Astrocyte (in vitro differentiated cells and primary cell): ENCODE measurements around the gene KRT86. TPM values are rescaled to one million over a fixed set of nuclear protein-coding genes. Genes with fewer than 3 reads are reported as not detected.

Source experiments
- DNase-seq: peaks from one replicate; pipeline ENCODE4 v3.0.0-alpha.2; 2010; ENCODE audit warnings: low read depth
- FAIRE-seq: peaks from 2 replicates; lab custom pipeline; 2011; peaks lifted over from hg19 to GRCh38; lab: Jason Lieb, UNC
- H2AFZ ChIP-seq: 2 replicates; pipeline ENCODE4 v1.6.0; 2012; ENCODE audit warnings: low read depth, low read length, inconsistent platforms
- H3K27ac ChIP-seq: 2 replicates; pipeline ENCODE4 v1.5.1; 2011; ENCODE audit warnings: low read depth, low read length, inconsistent platforms
- H3K27me3 ChIP-seq: 2 replicates; pipeline ENCODE4 v1.6.0; 2011; ENCODE audit warnings: low read length, inconsistent platforms; ENCODE audit not compliant: insufficient read depth
- H3K36me3 ChIP-seq: 2 replicates; pipeline ENCODE4 v1.5.1; 2011; ENCODE audit warnings: low read length, inconsistent platforms; ENCODE audit not compliant: insufficient read depth
- H3K4me1 ChIP-seq: 2 replicates; pipeline ENCODE4 v1.5.1; 2011; ENCODE audit warnings: low read length, inconsistent platforms; ENCODE audit not compliant: insufficient read depth
- H3K4me2 ChIP-seq: 2 replicates; pipeline ENCODE4 v1.6.0; 2012; ENCODE audit warnings: low read length, inconsistent platforms
- H3K4me3 ChIP-seq: 2 replicates; pipeline ENCODE4 v1.5.1; 2011; ENCODE audit warnings: low read depth, mild to moderate bottlenecking, low read length, inconsistent platforms; ENCODE audit not compliant: insufficient read depth
- H3K79me2 ChIP-seq: 2 replicates; pipeline ENCODE4 v1.6.0; 2012; ENCODE audit warnings: mild to moderate bottlenecking, low read length, inconsistent platforms; ENCODE audit not compliant: insufficient read depth
- H3K9ac ChIP-seq: 2 replicates; pipeline ENCODE4 v1.6.0; 2012; ENCODE audit warnings: mild to moderate bottlenecking, low read length, inconsistent platforms
- H3K9me3 ChIP-seq: 2 replicates; pipeline ENCODE4 v1.5.1; 2012; ENCODE audit warnings: low read depth, mild to moderate bottlenecking, low read length, inconsistent platforms; ENCODE audit not compliant: insufficient read depth
- H4K20me1 ChIP-seq: 2 replicates; pipeline ENCODE4 v1.6.0; 2012; ENCODE audit warnings: low read length, inconsistent platforms; ENCODE audit not compliant: insufficient read depth
- H3K27ac Mint-ChIP-seq: one replicate; pipeline ENCODE4 v1.8.0; 2021; ENCODE audit warnings: mild to moderate bottlenecking, mixed read lengths; ENCODE audit not compliant: unreplicated experiment
- H3K27me3 Mint-ChIP-seq: one replicate; pipeline ENCODE4 v1.8.0; 2021; ENCODE audit warnings: low read depth, mixed read lengths; ENCODE audit not compliant: unreplicated experiment
- H3K36me3 Mint-ChIP-seq: one replicate; pipeline ENCODE4 v1.8.0; 2021; ENCODE audit warnings: low read depth, mixed read lengths; ENCODE audit not compliant: unreplicated experiment
- H3K4me1 Mint-ChIP-seq: one replicate; pipeline ENCODE4 v1.8.0; 2021; ENCODE audit warnings: low read depth, mixed read lengths; ENCODE audit not compliant: unreplicated experiment
- H3K4me3 Mint-ChIP-seq: one replicate; pipeline ENCODE4 v1.8.0; 2021; ENCODE audit warnings: mild to moderate bottlenecking, moderate library complexity, mixed read lengths; ENCODE audit not compliant: unreplicated experiment
- H3K9me3 Mint-ChIP-seq: one replicate; pipeline ENCODE4 v1.8.0; 2021; ENCODE audit warnings: mild to moderate bottlenecking, mixed read lengths; ENCODE audit not compliant: unreplicated experiment
- EZH2 ChIP-seq: IDR thresholded peaks from 2 replicates; pipeline ENCODE4 v1.6.1; 2012; ENCODE audit warnings: mild to moderate bottlenecking, low read length, inconsistent platforms; ENCODE audit not compliant: insufficient read depth
- total RNA-seq: library from RNA; stranded (reverse); gene quantifications from 2 replicates; pipeline ENCODE4 v1.2.1, GENCODE V29; 2021
- TF ChIP-seq, protein P1 (sequence below): IDR thresholded peaks from 2 replicates; pipeline ENCODE4 v1.5.1; 2011; ENCODE audit warnings: low read depth, mild to moderate bottlenecking, inconsistent platforms, low read length, moderate library complexity; ENCODE audit not compliant: insufficient read depth

Gene KRT86
- total RNA-seq, 1 donor from 2014 or later = 0.43 TPM

DNA sequence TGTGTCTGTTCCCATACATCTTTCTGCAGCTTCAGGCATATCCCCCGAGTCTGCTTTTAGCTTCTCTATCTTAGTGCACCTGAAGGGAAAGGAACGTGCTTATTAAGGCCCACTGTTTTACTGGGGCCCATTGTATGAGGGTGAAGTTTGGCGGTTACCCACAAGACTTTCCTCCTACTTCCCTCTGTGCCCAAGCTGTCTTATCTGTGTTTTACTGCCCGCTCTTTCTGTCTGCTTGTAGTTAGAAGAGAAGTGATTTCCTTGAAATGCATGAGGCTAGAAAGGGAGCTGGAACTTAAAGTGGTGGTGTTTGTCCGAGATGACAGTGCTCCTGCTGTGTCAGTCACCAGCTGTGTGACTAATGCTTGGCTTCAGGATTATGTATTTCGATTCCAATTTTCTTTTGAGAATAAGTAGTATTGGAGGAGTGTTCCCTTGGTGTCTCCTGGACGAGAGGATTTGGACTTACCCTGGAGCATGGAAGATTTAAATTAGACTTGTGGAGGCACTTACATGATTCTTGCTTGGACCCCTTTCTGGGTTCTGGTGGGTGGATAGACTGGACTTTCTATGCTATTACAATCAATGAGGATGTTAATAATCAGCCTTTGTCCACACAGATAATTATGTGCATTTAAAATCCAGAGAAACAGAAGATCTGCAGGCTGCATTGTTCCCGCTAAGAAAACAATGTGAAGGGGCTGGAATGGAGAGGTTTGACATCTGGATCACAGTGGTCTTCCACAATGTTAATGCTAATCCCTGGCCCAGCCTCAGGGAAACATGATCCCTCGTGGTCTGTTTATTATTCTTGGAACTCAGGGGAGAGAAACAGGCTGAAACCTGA lies 13.9 kb upstream of the KRT86 start:
- peak overlapping the region; percentile 32 for H3K4me2 ChIP-seq
- no peak overlapping the region for H2AFZ ChIP-seq
- peaks cover 12% of the 10 kb centered on the region for H3K4me1 Mint-ChIP-seq
- TF ChIP-seq, protein P1, sequence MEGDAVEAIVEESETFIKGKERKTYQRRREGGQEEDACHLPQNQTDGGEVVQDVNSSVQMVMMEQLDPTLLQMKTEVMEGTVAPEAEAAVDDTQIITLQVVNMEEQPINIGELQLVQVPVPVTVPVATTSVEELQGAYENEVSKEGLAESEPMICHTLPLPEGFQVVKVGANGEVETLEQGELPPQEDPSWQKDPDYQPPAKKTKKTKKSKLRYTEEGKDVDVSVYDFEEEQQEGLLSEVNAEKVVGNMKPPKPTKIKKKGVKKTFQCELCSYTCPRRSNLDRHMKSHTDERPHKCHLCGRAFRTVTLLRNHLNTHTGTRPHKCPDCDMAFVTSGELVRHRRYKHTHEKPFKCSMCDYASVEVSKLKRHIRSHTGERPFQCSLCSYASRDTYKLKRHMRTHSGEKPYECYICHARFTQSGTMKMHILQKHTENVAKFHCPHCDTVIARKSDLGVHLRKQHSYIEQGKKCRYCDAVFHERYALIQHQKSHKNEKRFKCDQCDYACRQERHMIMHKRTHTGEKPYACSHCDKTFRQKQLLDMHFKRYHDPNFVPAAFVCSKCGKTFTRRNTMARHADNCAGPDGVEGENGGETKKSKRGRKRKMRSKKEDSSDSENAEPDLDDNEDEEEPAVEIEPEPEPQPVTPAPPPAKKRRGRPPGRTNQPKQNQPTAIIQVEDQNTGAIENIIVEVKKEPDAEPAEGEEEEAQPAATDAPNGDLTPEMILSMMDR = no peak
- TF ChIP-seq EZH2 = no peak
- H3K79me2 ChIP-seq = no peaks in the 10 kb centered on the region
- H3K27ac ChIP-seq = no peak overlapping the region
- H3K4me1 ChIP-seq = peaks cover 13% of the 10 kb centered on the region
- H3K36me3 ChIP-seq = no peaks in the 10 kb centered on the region
- no peaks in the 10 kb centered on the region for H4K20me1 ChIP-seq
- no peaks in the 10 kb centered on the region for H3K9me3 ChIP-seq
- no peak overlapping the region for H3K9ac ChIP-seq
- DNase-seq (peak; percentile 74), FAIRE-seq (no peak)
- H3K27ac Mint-ChIP-seq = no peak overlapping the region
- peaks cover 5% of the 10 kb centered on the region for H3K36me3 Mint-ChIP-seq
- H3K27me3 Mint-ChIP-seq = peaks cover 72% of the 10 kb centered on the region
- no peak overlapping the region for H3K4me3 ChIP-seq
- H3K9me3 Mint-ChIP-seq = peaks cover 7% of the 10 kb centered on the region
- H3K27me3 ChIP-seq = peaks cover 27% of the 10 kb centered on the region
- no peak overlapping the region for H3K4me3 Mint-ChIP-seq

DNA sequence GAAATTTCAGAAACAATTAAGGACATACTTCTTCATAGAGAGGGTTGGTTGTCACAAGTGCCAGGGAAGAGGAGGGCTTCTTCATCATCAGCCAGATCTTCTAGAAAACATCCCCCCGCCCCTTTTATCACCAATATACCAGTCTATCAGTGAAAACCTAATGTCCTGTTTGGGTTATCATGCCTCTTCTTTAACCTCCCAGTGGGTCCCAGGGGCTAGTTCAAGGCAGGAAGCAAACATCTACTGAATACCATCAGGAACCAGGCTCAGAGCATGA lies 13.3 kb upstream of the KRT86 start:
- Histone ChIP-seq H4K20me1 (no peaks in the 10 kb centered on the region), H3K9ac (no peak overlapping the region), H3K36me3 (no peaks in the 10 kb centered on the region), H3K4me2 (peak overlapping the region; percentile 32), H3K27me3 (peaks cover 25% of the 10 kb centered on the region), H2AFZ (no peak overlapping the region), H3K4me1 (peaks cover 13% of the 10 kb centered on the region), H3K27ac (no peak overlapping the region), H3K9me3 (no peaks in the 10 kb centered on the region), H3K79me2 (no peaks in the 10 kb centered on the region), H3K4me3 (no peak overlapping the region)
- no peak for TF ChIP-seq EZH2
- TF ChIP-seq, protein P1 = no peak
- FAIRE-seq (no peak), DNase-seq (no peak)
- H3K27ac Mint-ChIP-seq = no peak overlapping the region
- peaks cover 5% of the 10 kb centered on the region for H3K36me3 Mint-ChIP-seq
- H3K4me1 Mint-ChIP-seq = peaks cover 12% of the 10 kb centered on the region
- no peak overlapping the region for H3K4me3 Mint-ChIP-seq
- H3K27me3 Mint-ChIP-seq = peaks cover 68% of the 10 kb centered on the region
- H3K9me3 Mint-ChIP-seq = peaks cover 7% of the 10 kb centered on the region

DNA sequence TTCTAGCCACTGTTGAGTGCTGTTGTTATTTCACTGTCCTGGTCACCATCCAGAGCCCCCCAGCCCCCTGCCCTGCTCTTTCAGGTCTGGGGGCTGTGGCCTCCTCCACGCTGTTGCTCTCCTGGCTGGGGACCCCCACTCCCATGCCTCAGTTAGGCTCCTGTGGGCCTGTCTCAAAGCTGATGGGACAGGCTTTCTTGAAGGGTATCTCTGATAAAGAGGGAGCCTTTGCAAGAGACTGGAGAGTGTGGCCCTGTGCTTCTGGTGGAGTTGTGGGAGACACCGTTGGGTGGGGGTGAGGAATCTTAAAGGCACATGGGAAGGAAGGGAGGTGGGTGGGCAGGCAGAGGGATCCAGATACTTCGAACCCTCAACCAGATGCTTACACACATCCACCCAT lies 12.2 kb upstream of the KRT86 start:
- no peak overlapping the region for H3K4me3 Mint-ChIP-seq
- Histone ChIP-seq H3K79me2 (no peaks in the 10 kb centered on the region), H3K4me2 (no peak overlapping the region), H3K4me3 (no peak overlapping the region), H3K9me3 (no peaks in the 10 kb centered on the region), H3K27ac (no peak overlapping the region), H3K4me1 (peaks cover 13% of the 10 kb centered on the region), H2AFZ (no peak overlapping the region), H3K36me3 (no peaks in the 10 kb centered on the region), H3K27me3 (peaks cover 19% of the 10 kb centered on the region), H4K20me1 (no peaks in the 10 kb centered on the region), H3K9ac (no peak overlapping the region)
- FAIRE-seq = no peak
- TF ChIP-seq, protein P1 = no peak
- no peak for TF ChIP-seq EZH2
- no peak for DNase-seq
- peaks cover 12% of the 10 kb centered on the region for H3K4me1 Mint-ChIP-seq
- peaks cover 57% of the 10 kb centered on the region for H3K27me3 Mint-ChIP-seq
- H3K9me3 Mint-ChIP-seq = peaks cover 9% of the 10 kb centered on the region
- no peak overlapping the region for H3K27ac Mint-ChIP-seq
- no peaks in the 10 kb centered on the region for H3K36me3 Mint-ChIP-seq
